Fibroblast of mammary gland (primary cell): ENCODE data around the gene SLA2.
"Not testable (repeated sequence)": the region's sequence is repeated elsewhere in the genome, so short reads cannot be mapped to it uniquely, and the experiment has no call there.

Experiments
- DNase-seq: peaks from one replicate; pipeline ENCODE4 v3.0.0-alpha.2; 2010; ENCODE audit warnings: low read depth
- H3K4me3 ChIP-seq: 2 replicates; pipeline ENCODE4 v1.5.1; 2011; ENCODE audit warnings: low read depth, mild to moderate bottlenecking, low read length, moderate library complexity; ENCODE audit not compliant: control insufficient read depth
- TF ChIP-seq, protein P1 (sequence below): conservative IDR thresholded peaks from 2 replicates; pipeline ENCODE4 v1.5.1; 2011; ENCODE audit warnings: low read depth, low read length, inconsistent platforms; ENCODE audit not compliant: control insufficient read depth, insufficient read depth

The SLA2 gene

DNA sequence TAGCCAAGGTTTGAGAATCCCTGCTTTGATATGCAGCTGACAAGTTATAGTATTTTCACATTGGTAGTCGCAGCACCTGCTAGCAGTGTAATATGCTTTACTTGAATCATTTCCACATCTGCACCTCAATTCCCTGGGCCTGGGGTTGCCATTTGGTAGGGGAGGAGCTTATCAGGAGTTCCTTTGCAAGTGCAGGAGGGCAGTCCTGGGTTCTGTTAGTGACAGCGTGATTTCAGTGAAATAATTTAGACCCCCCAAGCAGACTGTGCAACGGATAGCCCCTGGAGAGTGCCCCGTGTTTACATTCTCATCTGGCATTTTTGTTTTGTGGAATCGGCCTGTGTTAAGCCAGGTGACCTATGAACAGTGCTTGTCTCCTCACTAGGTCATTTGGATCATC lies 34.4 kb downstream of the SLA2 start:
- no peak for DNase-seq

DNA sequence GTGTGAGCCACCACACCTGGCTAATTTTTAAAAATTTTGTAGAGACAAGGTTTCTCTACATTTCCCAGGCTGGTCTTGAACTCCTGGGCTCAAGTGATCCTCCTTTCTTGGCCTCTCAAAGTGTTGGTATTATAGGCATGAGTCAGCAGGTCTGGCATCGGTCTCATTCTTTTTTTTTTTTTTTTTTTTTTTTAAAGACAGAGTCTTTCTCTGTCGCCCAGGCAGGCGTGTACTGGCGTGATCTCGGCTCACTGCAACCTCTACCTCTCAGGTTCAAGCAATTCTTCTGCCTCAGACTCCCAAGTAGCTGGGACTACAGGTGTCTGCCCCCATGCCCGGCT lies 37.6 kb downstream of the SLA2 start:
- DNase-seq, H3K4me3 ChIP-seq: not testable (repeated sequence)

More for the DNA sequence above, 34.4 kb downstream of the SLA2 start:
- H3K4me3 ChIP-seq = no peak overlapping the region
- TF ChIP-seq, protein P1, sequence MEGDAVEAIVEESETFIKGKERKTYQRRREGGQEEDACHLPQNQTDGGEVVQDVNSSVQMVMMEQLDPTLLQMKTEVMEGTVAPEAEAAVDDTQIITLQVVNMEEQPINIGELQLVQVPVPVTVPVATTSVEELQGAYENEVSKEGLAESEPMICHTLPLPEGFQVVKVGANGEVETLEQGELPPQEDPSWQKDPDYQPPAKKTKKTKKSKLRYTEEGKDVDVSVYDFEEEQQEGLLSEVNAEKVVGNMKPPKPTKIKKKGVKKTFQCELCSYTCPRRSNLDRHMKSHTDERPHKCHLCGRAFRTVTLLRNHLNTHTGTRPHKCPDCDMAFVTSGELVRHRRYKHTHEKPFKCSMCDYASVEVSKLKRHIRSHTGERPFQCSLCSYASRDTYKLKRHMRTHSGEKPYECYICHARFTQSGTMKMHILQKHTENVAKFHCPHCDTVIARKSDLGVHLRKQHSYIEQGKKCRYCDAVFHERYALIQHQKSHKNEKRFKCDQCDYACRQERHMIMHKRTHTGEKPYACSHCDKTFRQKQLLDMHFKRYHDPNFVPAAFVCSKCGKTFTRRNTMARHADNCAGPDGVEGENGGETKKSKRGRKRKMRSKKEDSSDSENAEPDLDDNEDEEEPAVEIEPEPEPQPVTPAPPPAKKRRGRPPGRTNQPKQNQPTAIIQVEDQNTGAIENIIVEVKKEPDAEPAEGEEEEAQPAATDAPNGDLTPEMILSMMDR = no peak

DNA sequence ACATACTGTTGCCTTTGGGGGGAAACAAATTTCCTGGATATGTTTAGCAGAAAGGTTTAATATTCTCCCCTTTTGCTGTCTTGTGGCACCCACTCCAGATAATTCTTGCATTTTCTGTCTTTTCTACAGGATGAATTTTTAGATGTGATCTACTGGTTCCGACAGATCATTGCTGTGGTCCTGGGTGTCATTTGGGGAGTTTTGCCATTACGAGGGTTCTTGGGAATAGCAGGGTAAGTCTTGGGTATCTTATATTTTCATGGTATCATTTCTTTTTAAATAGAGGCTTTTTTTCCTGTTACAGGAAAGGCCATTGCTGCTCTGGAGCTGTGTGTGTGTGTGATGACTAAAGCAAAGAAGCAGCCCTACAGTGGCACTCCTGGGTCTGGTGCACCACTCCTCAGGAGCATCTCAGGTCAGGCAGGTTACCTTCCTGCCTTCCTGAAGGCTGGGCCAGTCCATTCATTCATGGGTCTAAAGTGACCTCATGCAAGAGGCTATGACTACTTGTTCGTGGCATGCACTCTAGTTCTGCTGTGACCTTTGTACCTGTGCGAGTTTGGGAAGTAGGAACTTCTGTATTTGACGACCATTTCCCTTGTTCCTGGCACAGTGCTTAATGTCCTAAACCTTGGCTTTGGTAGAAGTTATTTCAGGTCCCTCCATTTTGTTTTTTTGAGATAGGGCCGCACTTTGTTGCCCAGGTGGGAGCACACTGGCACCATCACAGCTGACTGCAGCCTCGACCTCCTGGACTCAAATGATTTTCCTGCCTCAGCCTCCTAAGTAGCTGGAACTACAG lies 38.2 kb downstream of the SLA2 start:
- TF ChIP-seq, protein P1 = no peak
- no peak for DNase-seq
- H3K4me3 ChIP-seq = no peak overlapping the region

DNA sequence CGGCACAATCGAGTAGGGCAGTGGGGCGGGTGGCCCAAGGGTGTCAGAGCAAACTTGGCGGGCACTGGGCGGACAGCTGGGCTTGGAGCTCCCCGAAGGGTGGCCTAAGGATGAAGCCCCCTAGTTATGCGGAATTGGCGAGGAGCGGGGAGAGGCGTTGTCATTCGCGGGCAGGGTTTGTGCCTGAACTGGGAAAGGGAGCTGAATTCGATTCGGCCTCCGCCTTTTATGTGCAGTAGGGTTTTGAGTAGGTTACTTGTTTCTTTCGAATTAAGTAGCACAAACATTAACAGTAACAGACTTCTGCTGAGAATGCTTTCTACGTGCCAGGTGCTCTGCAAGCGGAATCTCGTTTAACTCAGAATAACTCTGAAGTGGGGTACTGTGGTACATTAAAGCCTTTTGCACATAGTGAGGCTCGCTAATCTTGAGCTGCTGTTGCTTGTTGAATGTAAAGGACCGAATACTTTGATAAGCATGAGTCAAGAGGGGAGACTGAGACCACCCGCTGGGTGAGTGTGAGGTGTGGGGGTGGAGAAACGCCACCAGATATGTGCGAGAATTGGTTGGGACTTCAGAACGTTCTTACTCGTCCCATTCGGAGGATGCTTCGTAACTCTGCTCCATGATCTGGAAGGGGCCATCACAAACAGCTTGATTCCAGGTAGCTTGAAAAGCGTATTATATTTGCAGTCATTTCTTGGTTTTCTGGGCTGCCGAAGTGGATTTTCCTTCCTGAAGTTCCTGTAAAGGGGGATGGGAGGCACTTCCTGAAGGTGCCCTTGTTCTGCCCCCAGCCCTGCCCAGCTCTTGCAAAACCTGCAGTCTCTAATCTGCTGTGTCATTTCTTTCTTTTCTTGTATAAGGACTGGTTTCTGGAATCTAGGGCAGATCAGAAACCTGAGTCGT lies 39.6 kb downstream of the SLA2 start:
- peak; percentile 22 for DNase-seq
- peak overlapping the region; percentile 98 for H3K4me3 ChIP-seq
- TF ChIP-seq, protein P1 = no peak

DNA sequence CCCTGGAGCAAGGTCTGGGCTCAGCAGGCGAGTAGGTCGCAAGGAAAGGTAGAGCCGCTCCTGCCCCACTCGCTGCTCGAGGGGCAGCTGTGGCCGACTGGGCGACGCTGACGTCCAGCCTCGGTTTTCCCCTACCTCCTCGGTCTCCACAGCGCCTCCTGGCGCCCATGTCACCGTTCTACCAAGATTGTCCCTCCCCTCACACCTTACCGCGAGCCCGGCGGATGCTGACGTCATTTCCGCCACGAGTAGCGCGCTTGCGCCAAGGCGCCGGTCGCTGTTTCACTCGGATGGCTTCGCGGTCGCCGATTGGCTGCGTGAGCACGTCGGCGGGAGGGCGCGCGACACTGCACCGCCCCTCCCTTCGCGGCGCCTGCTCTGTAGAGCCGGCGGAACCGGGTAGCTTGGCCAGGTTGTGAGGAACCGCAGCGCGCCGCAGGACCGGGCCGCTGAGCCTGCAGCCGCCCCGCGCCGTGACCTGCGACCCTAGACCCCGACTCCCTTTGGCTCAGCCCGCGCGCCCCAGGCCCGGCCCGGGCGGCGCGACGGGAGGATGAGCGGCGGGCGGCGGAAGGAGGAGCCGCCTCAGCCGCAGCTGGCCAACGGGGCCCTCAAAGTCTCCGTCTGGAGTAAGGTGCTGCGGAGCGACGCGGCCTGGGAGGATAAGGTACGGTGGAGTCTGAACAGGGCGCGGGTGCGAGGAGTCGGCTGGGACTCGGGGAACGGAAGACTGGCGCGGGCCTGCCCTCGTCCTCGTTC lies 40.4 kb downstream of the SLA2 start, which contains the start of gene RAB5IF:
Gene RAB5IF (plus strand): TSS at position 381 of the 759 bp plus-strand sequence. CDS start 173 bp downstream, at position 554.
- peak within 1 kb of the TSS; percentile 98 for H3K4me3 ChIP-seq
- TF ChIP-seq, protein P1 = peak; percentile 82
- peak; percentile 98 for DNase-seq

DNA sequence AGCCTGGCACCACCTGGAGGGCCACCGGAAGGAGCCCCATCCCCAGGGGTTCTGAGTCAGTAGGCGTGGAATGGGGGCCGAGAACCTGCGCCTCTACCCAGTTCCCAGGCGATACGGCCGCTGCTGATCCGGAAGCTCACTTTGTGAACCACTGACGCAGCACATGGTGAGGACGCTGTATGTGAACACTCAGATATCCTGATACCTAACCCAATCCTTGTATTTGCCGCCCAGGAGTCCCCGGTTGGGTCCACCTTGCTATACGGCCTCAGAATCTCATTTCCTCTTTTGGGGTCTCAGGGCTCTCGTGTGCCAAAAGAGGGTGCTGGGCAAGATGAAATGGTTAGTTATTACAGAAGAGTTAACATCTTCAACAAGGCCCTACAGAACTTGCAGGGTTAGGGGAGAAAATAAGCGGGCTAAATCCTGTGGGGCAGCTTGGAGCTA lies 41.0 kb downstream of the SLA2 start:
- TF ChIP-seq, protein P1 = no peak
- DNase-seq = peak; percentile 19
- peak overlapping the region; percentile 38 for H3K4me3 ChIP-seq

DNA sequence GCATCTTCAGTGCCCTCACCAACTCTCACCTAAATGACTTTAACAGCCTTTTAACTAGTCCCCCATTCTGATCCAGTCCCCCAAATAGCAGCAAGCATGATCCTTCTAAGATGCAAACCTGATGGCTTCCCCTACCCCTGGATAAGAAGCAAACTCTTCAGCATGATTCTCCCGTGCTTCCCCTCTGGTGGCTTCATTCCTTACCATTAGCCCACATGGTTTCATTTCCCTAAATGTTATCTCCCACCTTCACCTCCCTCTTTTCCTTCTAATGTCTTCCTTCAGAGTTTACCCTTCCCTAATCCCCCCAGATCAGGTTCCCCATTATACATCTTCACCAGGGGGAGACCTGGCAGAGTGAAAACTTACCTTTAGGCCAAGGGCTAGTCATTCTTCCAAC lies 44.5 kb downstream of the SLA2 start:
- TF ChIP-seq, protein P1 = no peak
- H3K4me3 ChIP-seq = no peak overlapping the region
- no peak for DNase-seq
